Measurements from ENCODE around the gene HNRNPF. TPM values are rescaled to one million over a fixed set of nuclear protein-coding genes. Genes with fewer than 3 reads are reported as not detected.

Gene HNRNPF
- total RNA-seq, 1 experiment from 2014 or later = 237 TPM

- Histone ChIP-seq H3K36me3 (no peaks in the 10 kb centered on the region), H3K4me3 (no peak within 1 kb of the TSS), H3K9me3 (replicated peaks) (no peaks in the 10 kb centered on the region), H3K27me3 (replicated peaks) (no peaks in the 10 kb centered on the region), H3K27ac (no peak within 1 kb of the TSS), H3K4me1 (replicated peaks) (no peaks in the 10 kb centered on the region)
- DNase-seq (ENCODE audit: low read depth in 1 of 2, low spot score in 2 of 2) = no peak
Observed at GRCh38 chr10:43371418-43371817, 37.6 kb downstream of the HNRNPF start, which contains the start of gene FXYD4. Gene FXYD4, plus strand, starts transcription at chr10:43371636. Its CDS starts 2,111 bp downstream, at chr10:43373747.

DNA sequence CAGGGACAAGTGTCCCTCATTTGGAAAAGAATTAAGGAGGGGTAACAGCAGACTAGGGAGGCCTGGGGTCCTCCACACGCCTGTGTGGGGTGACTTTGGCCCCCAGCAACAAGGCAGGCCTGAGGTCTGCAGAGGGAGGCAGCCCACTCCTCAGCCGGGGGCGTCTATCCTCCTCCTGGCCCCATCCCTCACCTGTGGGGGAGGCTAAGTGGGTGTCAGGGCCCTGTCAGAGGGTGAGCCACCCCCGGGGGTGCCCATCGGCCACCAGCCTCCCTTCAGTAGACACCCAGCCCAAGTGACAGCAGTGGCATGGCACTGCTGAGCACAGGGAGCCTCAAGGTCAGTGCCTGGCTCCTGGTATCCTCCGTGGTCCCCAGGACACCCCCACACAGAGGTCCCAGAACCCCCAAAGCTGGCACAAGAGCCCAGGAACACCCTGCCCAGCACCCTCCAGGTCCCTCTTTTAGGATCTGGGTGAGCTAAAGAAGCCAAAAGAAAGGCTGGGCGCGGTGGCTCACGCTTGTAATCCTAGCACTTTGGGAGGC lies 38.2 kb downstream of the HNRNPF start:
- H3K36me3 ChIP-seq = no peaks in the 10 kb centered on the region

GRCh38 chr10:43369921-43370320 lies 39.1 kb downstream of the HNRNPF start:
- no peaks in the 10 kb centered on the region for H3K36me3 ChIP-seq
- H3K9me3 ChIP-seq (replicated peaks) = no peaks in the 10 kb centered on the region
- no peaks in the 10 kb centered on the region for H3K4me1 ChIP-seq (replicated peaks)
- H3K4me3 ChIP-seq = no peak overlapping the region
- H3K27ac ChIP-seq = no peak overlapping the region
- no peaks in the 10 kb centered on the region for H3K27me3 ChIP-seq (replicated peaks)
- DNase-seq (ENCODE audit: low read depth in 1 of 2, low spot score in 2 of 2) = no peak

More for the DNA sequence above, 38.2 kb downstream of the HNRNPF start:
- Histone ChIP-seq H3K4me1 (replicated peaks) (no peaks in the 10 kb centered on the region), H3K9me3 (replicated peaks) (no peaks in the 10 kb centered on the region), H3K4me3 (no peak overlapping the region), H3K27me3 (replicated peaks) (no peaks in the 10 kb centered on the region), H3K27ac (no peak overlapping the region)
- DNase-seq (ENCODE audit: low read depth in 1 of 2, low spot score in 2 of 2) = no peak

DNA sequence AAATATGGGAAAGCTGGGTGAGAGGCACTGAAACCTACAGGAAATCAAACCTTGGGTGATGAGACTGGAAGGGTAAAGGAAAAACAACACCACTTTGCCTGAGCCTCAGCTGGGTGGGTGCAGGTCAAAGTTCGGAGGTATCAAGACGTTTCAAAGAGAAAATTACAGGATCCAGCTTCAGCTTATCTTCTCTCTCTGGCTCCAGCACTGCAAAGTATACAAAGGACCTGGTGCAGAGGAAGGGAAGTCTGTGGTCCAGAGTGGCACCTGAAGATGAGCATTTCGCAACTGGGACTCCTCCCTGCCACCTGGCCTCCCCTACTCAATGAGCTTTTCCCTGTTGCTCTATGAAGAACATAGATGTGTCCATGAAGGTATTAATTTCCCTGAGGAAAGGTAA lies 44.0 kb downstream of the HNRNPF start:
- H3K27ac ChIP-seq = no peak overlapping the region
- H3K9me3 ChIP-seq (replicated peaks) = no peaks in the 10 kb centered on the region
- DNase-seq (ENCODE audit: low read depth in 1 of 2, low spot score in 2 of 2) = no peak
- H3K36me3 ChIP-seq = no peaks in the 10 kb centered on the region
- H3K27me3 ChIP-seq (replicated peaks) = no peaks in the 10 kb centered on the region
- no peak overlapping the region for H3K4me3 ChIP-seq
- H3K4me1 ChIP-seq (replicated peaks) = no peaks in the 10 kb centered on the region

- no peaks in the 10 kb centered on the region for H3K4me1 ChIP-seq (replicated peaks)
- H3K27me3 ChIP-seq (replicated peaks) = no peaks in the 10 kb centered on the region
- DNase-seq (ENCODE audit: low read depth in 1 of 2, low spot score in 2 of 2) = no peak
- H3K4me3 ChIP-seq = no peak overlapping the region
- H3K36me3 ChIP-seq = no peaks in the 10 kb centered on the region
- no peak overlapping the region for H3K27ac ChIP-seq
- H3K9me3 ChIP-seq (replicated peaks) = no peaks in the 10 kb centered on the region
Observed at GRCh38 chr10:43362191-43362839, 46.7 kb downstream of the HNRNPF start.

GRCh38 chr10:43361547-43362190 lies 47.3 kb downstream of the HNRNPF start:
- no peaks in the 10 kb centered on the region for H3K9me3 ChIP-seq (replicated peaks)
- no peak for DNase-seq (ENCODE audit: low read depth in 1 of 2, low spot score in 2 of 2)
- H3K27me3 ChIP-seq (replicated peaks) = no peaks in the 10 kb centered on the region
- H3K27ac ChIP-seq = no peak overlapping the region
- no peaks in the 10 kb centered on the region for H3K4me1 ChIP-seq (replicated peaks)
- H3K4me3 ChIP-seq = no peak overlapping the region
- H3K36me3 ChIP-seq = no peaks in the 10 kb centered on the region

GRCh38 chr10:43360086-43360485 lies 48.9 kb downstream of the HNRNPF start:
- Histone ChIP-seq H3K9me3 (replicated peaks) (no peaks in the 10 kb centered on the region), H3K4me1 (replicated peaks) (no peaks in the 10 kb centered on the region), H3K4me3 (no peak overlapping the region), H3K36me3 (no peaks in the 10 kb centered on the region), H3K27me3 (replicated peaks) (no peaks in the 10 kb centered on the region), H3K27ac (no peak overlapping the region)
- DNase-seq (ENCODE audit: low read depth in 1 of 2, low spot score in 2 of 2) = no peak

DNA sequence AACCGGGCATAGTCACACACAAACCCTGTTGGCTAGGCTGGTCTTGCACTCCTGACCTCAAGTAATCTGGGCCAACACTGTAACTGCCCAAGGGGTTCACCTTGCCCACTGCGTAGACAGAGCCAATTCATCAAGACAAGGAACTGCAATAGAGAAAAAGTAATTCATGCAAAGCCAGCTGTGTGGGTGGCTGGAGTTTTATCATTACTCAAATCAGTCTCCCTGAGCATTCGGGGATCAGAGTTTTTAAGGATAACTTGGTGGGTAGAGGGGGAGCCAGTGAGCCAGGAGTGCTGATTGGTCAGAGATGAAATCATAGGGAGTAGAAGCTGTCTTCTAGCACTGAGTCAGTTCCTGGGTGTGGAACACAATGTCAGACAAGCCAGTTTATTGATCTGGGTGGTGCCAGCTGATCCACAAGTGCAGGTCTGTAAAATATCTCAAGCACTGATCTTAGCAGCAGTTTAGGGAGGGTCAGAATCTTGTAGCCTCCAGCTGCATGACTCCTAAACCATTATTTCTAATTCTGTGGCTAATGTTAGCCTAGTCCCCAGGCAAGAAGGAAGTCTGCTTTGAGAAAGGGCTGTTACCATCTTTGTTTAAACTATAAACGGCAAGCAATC lies 53.1 kb downstream of the HNRNPF start:
- no peaks in the 10 kb centered on the region for H3K36me3 ChIP-seq
- no peaks in the 10 kb centered on the region for H3K4me1 ChIP-seq (replicated peaks)
- no peaks in the 10 kb centered on the region for H3K9me3 ChIP-seq (replicated peaks)
- H3K27ac ChIP-seq = no peak overlapping the region
- no peak overlapping the region for H3K4me3 ChIP-seq
- DNase-seq (ENCODE audit: low read depth in 1 of 2, low spot score in 2 of 2) = no peak
- 0 out of 2 replicates have a peak, but pooled peaks cover under 1% of the 10 kb centered on the region for H3K27me3 ChIP-seq (replicated peaks)

GRCh38 chr10:43354879-43355380 lies 54.1 kb downstream of the HNRNPF start:
- no peak overlapping the region for H3K4me3 ChIP-seq
- H3K27me3 ChIP-seq (replicated peaks) = 0 out of 2 replicates have a peak, but pooled peaks cover 5% of the 10 kb centered on the region
- no peaks in the 10 kb centered on the region for H3K36me3 ChIP-seq
- H3K27ac ChIP-seq = no peak overlapping the region
- no peak for DNase-seq (ENCODE audit: low read depth in 1 of 2, low spot score in 2 of 2)
- no peaks in the 10 kb centered on the region for H3K4me1 ChIP-seq (replicated peaks)
- no peaks in the 10 kb centered on the region for H3K9me3 ChIP-seq (replicated peaks)

DNA sequence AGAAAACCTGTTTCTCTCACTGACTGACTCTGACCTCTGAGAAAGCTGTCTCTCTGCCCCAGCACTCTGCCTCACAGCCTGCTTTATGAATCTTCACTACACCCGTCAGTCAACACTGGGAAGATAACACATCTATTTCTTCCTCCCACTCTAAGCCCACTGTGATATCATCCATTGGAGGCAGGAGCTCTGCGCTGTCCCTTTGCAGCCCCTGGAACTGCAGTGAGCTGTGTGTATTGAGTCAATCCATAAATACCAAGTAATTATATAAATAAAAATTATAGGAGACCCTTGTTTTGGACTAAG lies 54.7 kb downstream of the HNRNPF start:
- Histone ChIP-seq H3K4me3 (no peak overlapping the region), H3K36me3 (no peaks in the 10 kb centered on the region), H3K4me1 (replicated peaks) (no peaks in the 10 kb centered on the region), H3K27me3 (replicated peaks) (0 out of 2 replicates have a peak, but pooled peaks cover 5% of the 10 kb centered on the region), H3K9me3 (replicated peaks) (no peaks in the 10 kb centered on the region), H3K27ac (no peak overlapping the region)
- no peak for DNase-seq (ENCODE audit: low read depth in 1 of 2, low spot score in 2 of 2)

DNA sequence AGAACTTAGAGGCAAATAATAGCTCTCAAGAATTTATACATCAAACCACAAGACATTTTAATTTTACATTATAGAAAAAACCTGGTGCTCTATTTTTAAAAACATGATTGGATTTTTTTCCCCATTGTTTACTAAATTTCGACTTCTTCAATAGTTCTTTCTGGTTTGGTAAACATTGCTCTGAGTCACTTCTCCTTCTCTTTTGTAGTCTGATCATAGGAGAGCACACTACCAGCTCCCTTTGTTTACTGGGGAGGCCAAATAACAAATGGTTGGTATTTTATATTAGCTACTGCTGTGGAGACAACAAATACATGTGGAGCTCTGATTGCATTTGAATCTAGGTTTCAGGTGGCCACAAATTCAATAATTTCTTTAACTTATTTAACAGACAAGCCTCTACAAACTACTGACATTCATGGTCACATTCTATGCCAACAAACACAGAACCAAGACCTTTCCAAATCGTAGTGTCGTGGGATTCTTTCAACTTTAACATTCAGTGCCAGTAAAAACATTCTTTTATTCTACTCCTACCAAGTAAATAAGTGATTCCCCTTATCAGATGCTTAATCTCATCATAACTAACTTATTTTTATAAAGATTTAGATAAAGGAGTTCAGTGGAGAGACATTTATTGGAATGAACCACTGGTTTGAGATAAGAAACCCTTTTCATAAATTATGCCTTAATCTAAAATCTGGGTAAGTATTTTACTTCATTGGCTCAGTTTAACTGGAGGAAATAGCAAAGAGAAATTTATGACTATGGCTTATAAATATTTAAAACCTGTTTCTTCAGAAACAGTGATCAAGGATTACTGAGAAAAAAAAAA lies 55.3 kb downstream of the HNRNPF start:
- H3K36me3 ChIP-seq = no peaks in the 10 kb centered on the region
- no peak overlapping the region for H3K4me3 ChIP-seq
- DNase-seq (ENCODE audit: low read depth in 1 of 2, low spot score in 2 of 2) = peak in 1 of 2 experiments; percentile 19
- no peak overlapping the region for H3K27ac ChIP-seq
- H3K27me3 ChIP-seq (replicated peaks) = 0 out of 2 replicates have a peak, but pooled peaks cover 5% of the 10 kb centered on the region
- no peaks in the 10 kb centered on the region for H3K4me1 ChIP-seq (replicated peaks)
- H3K9me3 ChIP-seq (replicated peaks) = no peaks in the 10 kb centered on the region

DNA sequence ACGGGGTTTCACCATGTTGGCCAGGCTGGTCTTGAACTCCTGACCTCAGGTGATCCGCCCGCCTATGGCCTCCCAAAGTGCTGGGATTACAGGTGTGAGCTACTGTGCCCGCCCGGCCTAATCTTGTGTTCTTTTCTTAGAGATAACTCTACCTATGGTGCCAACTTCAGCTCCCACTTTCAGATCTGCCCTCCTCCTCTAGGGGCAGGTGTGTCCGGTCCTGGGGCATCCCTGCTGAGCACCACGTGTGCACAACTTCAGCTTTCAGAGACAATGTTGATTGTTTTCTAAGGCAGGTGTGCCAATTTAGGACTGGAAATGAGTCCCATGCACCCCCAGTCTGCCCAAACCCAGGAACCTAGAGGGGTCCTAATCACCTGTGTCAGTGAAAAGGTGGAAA lies 56.0 kb downstream of the HNRNPF start:
- DNase-seq (ENCODE audit: low read depth in 1 of 2, low spot score in 2 of 2) = no peak
- Histone ChIP-seq H3K27me3 (replicated peaks) (0 out of 2 replicates have a peak, but pooled peaks cover 5% of the 10 kb centered on the region), H3K4me1 (replicated peaks) (no peaks in the 10 kb centered on the region), H3K4me3 (no peak overlapping the region), H3K36me3 (no peaks in the 10 kb centered on the region), H3K27ac (no peak overlapping the region), H3K9me3 (replicated peaks) (no peaks in the 10 kb centered on the region)

DNA sequence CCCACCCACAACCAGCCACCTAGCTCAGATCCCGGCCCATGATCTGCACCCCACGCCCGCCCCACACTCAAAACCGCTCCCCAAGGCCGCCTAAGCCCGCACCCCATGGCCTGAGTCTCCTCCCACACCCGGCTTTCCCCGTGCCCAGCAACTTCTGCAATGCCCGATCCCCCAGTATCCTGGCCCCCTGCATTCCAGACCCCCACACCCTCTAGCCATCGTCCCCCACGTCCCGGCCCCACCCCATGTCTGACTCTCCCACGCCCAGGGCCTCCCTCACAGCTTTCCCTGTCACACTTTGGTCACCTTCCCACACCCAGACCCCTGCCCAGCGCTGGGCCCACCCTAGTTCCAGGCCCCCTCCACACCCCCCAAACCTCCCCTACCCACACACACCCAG lies 57.7 kb downstream of the HNRNPF start:
- no peak overlapping the region for H3K27ac ChIP-seq
- H3K9me3 ChIP-seq (replicated peaks) = no peaks in the 10 kb centered on the region
- no peaks in the 10 kb centered on the region for H3K4me1 ChIP-seq (replicated peaks)
- H3K4me3 ChIP-seq = no peak overlapping the region
- no peak for DNase-seq (ENCODE audit: low read depth in 1 of 2, low spot score in 2 of 2)
- 0 out of 2 replicates have a peak, but pooled peaks cover 5% of the 10 kb centered on the region for H3K27me3 ChIP-seq (replicated peaks)
- no peaks in the 10 kb centered on the region for H3K36me3 ChIP-seq
